Stimulated activated CD8-positive, alpha-beta memory T cell treated with anti-CD3 and anti-CD28 coated beads, Interleukin-2, amount 100 ng/mL, for 1 hour (primary cell): Measurements from ENCODE around the gene TBC1D22A.

Experiments
- DNase-seq, 2 donors: peaks; one replicate each; pipeline ENCODE4 v3.0.0-alpha.2; 2020; ENCODE audit warnings: low read depth in 2 of 2

TBC1D22A gene

GRCh38 chr22:47201186-47201995, 438.9 kb downstream of the TBC1D22A start:
- no peak for DNase-seq

- DNase-seq = no peak
These were observed 439.8 kb downstream of the TBC1D22A start for GRCh38 chr22:47201996-47202818.

- no peak for DNase-seq
These were observed 440.5 kb downstream of the TBC1D22A start for GRCh38 chr22:47202819-47203553.

- DNase-seq = no peak
These were observed 441.1 kb downstream of the TBC1D22A start for GRCh38 chr22:47203554-47203991.

GRCh38 chr22:47204002-47204979, 441.8 kb downstream of the TBC1D22A start:
- DNase-seq = no peak

- no peak for DNase-seq
These were observed 442.6 kb downstream of the TBC1D22A start for GRCh38 chr22:47205081-47205491.

GRCh38 chr22:47205554-47205953, 443.1 kb downstream of the TBC1D22A start:
- no peak for DNase-seq

- no peak for DNase-seq
These were observed 443.7 kb downstream of the TBC1D22A start for GRCh38 chr22:47206164-47206563.

GRCh38 chr22:47206666-47207218, 444.3 kb downstream of the TBC1D22A start:
- DNase-seq = no peak

- no peak for DNase-seq
These were observed 444.9 kb downstream of the TBC1D22A start for GRCh38 chr22:47207387-47207786.

GRCh38 chr22:47207846-47208554, 445.6 kb downstream of the TBC1D22A start:
- no peak for DNase-seq

- no peak for DNase-seq
These were observed 446.2 kb downstream of the TBC1D22A start for GRCh38 chr22:47208630-47209029.

GRCh38 chr22:47209040-47209514, 446.6 kb downstream of the TBC1D22A start:
- no peak for DNase-seq

GRCh38 chr22:47209547-47210023, 447.1 kb downstream of the TBC1D22A start:
- no peak for DNase-seq

- no peak for DNase-seq
These were observed 447.7 kb downstream of the TBC1D22A start for GRCh38 chr22:47210112-47210657.

- no peak for DNase-seq
These were observed 448.2 kb downstream of the TBC1D22A start for GRCh38 chr22:47210686-47211085.

- no peak for DNase-seq
These were observed 451.3 kb downstream of the TBC1D22A start for GRCh38 chr22:47213571-47214230.

- DNase-seq = no peak
These were observed 453.4 kb downstream of the TBC1D22A start for GRCh38 chr22:47215851-47216250.

- DNase-seq = no peak
These were observed 456.2 kb downstream of the TBC1D22A start for GRCh38 chr22:47218671-47219070.
